SK-N-SH (cell line): Measurements from ENCODE around the gene SLC12A3. TPM values are rescaled to one million over a fixed set of nuclear protein-coding genes. Genes with fewer than 3 reads are reported as not detected.

Experiments used
- CTCF ChIA-PET: fragments of 300-600, 350-600 bp; formaldehyde crosslinking; extraction: SDS; loops from one replicate; lab custom pipeline; 2021; lab: Yijun Ruan, JAX
- POLR2A ChIA-PET: fragments of 350-600 bp; sonication (Branson Sonifier 250); formaldehyde crosslinking; extraction: SDS; loops from one replicate; lab custom pipeline; 2020; ENCODE audit warnings: antibody characterized with exemption, inconsistent platforms; lab: Yijun Ruan, JAX
- DNase-seq: peaks from one replicate; pipeline ENCODE4 v3.0.0; 2012
- H2AFZ ChIP-seq: fragments of 200-600 bp; sonication (generic); 2 replicates; pipeline ENCODE4 v1.8.1; 2016; ENCODE audit warnings: antibody characterized with exemption, mild to moderate bottlenecking, low read depth
- H3F3A ChIP-seq: fragments of 200-600 bp; sonication (generic); replicated peaks from 2 replicates; pipeline ENCODE3; 2016; ENCODE audit warnings: antibody characterized with exemption, mild to moderate bottlenecking; ENCODE audit not compliant: insufficient read depth
- H3K27ac ChIP-seq, 2 experiments: fragments of 200-500 bp in 1 of 2; fragments of 200-600 bp in 1 of 2; sonication (Bioruptor generic) in 1 of 2; sonication (generic), shearing (Covaris generic) in 1 of 2; 2 replicates each; pipeline versions ENCODE4 v1.5.1 to v1.6.1; 2014 to 2016; ENCODE audit warnings: low read depth in 2 of 2, inconsistent platforms in 1 of 2, low read length in 1 of 2, mild to moderate bottlenecking in 1 of 2, mixed read lengths in 1 of 2
- H3K27me3 ChIP-seq: fragments of 200-600 bp; sonication (generic), shearing (Covaris generic); 2 replicates; pipeline ENCODE4 v1.6.1; 2016; ENCODE audit warnings: mixed run types; ENCODE audit not compliant: insufficient read depth
- H3K36me3 ChIP-seq, 2 experiments: fragments of 200-500 bp in 1 of 2; fragments of 200-600 bp in 1 of 2; sonication (Bioruptor generic) in 1 of 2; sonication (generic) in 1 of 2; replicated peaks in 1 of 2; 2 replicates each; pipeline versions ENCODE3 to v1.5.1; 2014 to 2016; ENCODE audit warnings: low read length in 1 of 2, mild to moderate bottlenecking in 1 of 2; ENCODE audit not compliant: insufficient read depth in 2 of 2, control insufficient read depth in 1 of 2
- H3K4me1 ChIP-seq, 2 experiments: fragments of 200-500 bp in 1 of 2; fragments of 200-600 bp in 1 of 2; sonication (Bioruptor generic) in 1 of 2; sonication (generic), shearing (Covaris generic) in 1 of 2; 2 replicates each; pipeline versions ENCODE4 v1.5.1 to v1.6.1; 2014 to 2016; ENCODE audit warnings: low read depth in 1 of 2, low read length in 1 of 2, mixed run types in 1 of 2; ENCODE audit not compliant: insufficient read depth in 2 of 2, control insufficient read depth in 1 of 2
- H3K4me2 ChIP-seq: fragments of 200-600 bp; sonication (generic), shearing (Covaris generic); 2 replicates; pipeline ENCODE4 v1.6.1; 2017; ENCODE audit warnings: mixed run types
- H3K4me3 ChIP-seq, 2 experiments: fragments of 200-500 bp in 1 of 2; fragments of 200-600 bp in 1 of 2; sonication (Bioruptor generic) in 1 of 2; sonication (generic), shearing (Covaris generic) in 1 of 2; 2 replicates each; pipeline versions ENCODE4 v1.5.1 to v1.8.1; 2014 to 2016; ENCODE audit warnings: low read depth in 2 of 2, inconsistent platforms in 1 of 2, low read length in 1 of 2, mild to moderate bottlenecking in 1 of 2, mixed read lengths in 1 of 2, moderate library complexity in 1 of 2
- H3K79me2 ChIP-seq: fragments of 200-600 bp; sonication (generic); 2 replicates; pipeline ENCODE4 v1.8.1; 2017; ENCODE audit warnings: mild to moderate bottlenecking; ENCODE audit not compliant: insufficient read depth
- H3K9ac ChIP-seq: fragments of 200-600 bp; sonication (generic); 2 replicates; pipeline ENCODE4 v1.6.1; 2017; ENCODE audit warnings: mixed run types
- H3K9me2 ChIP-seq: fragments of 200-600 bp; sonication (generic); 2 replicates; pipeline ENCODE4 v1.6.1; 2017; ENCODE audit warnings: mixed run types
- H3K9me3 ChIP-seq: fragments of 200-600 bp; sonication (generic); 2 replicates; pipeline ENCODE4 v1.6.1; 2017; ENCODE audit warnings: mixed run types, mild to moderate bottlenecking, moderate library complexity
- H4K20me1 ChIP-seq: fragments of 200-600 bp; sonication (generic); 2 replicates; pipeline ENCODE4 v1.6.1; 2017; ENCODE audit warnings: mild to moderate bottlenecking, mixed run types; ENCODE audit not compliant: insufficient read depth
- CHD2 ChIP-seq: fragments of 150-350 bp; IDR thresholded peaks from 2 replicates; pipeline ENCODE4 v1.6.1; 2018; ENCODE audit warnings: low read length; ENCODE audit not compliant: partially characterized antibody
- EP300 ChIP-seq, 2 experiments: IDR thresholded peaks; 2 replicates each; pipeline versions ENCODE4 v1.4.0 to v1.6.1; 2012; ENCODE audit warnings: borderline replicate concordance in 1 of 2, low read depth in 1 of 2, low read length in 1 of 2
- EZH2phosphoT487 ChIP-seq: fragments of 200-600 bp; sonication (generic); IDR thresholded peaks from 2 replicates; pipeline ENCODE4 v1.6.1; 2017; ENCODE audit warnings: low read depth, mixed run types, mild to moderate bottlenecking, antibody characterized with exemption, moderate library complexity, borderline replicate concordance
- FOSL2 ChIP-seq: IDR thresholded peaks from 2 replicates; pipeline ENCODE4 v1.4.0; 2012; ENCODE audit warnings: low read depth, mild to moderate bottlenecking, moderate library complexity, borderline replicate concordance
- FOXJ3 ChIP-seq: sonication (generic); formaldehyde crosslinking; IDR thresholded peaks from 2 replicates; pipeline ENCODE4 v1.5.1; 2020; ENCODE audit warnings: mild to moderate bottlenecking, missing genetic modification reagents
- FOXM1 ChIP-seq: IDR thresholded peaks from 2 replicates; pipeline ENCODE4 v1.4.0; 2012; ENCODE audit warnings: low read depth, mild to moderate bottlenecking
- JUND ChIP-seq: IDR thresholded peaks from 2 replicates; pipeline ENCODE4 v1.4.0; 2012
- MXI1 ChIP-seq: IDR thresholded peaks from 2 replicates; pipeline ENCODE4 v1.6.1; 2012; ENCODE audit warnings: mild to moderate bottlenecking, low read depth, low read length, improper control_type of control experiment
- NFIC ChIP-seq: IDR thresholded peaks from 2 replicates; pipeline ENCODE4 v1.4.0; 2012; ENCODE audit warnings: borderline replicate concordance
- PBX3 ChIP-seq: IDR thresholded peaks from 2 replicates; pipeline ENCODE4; 2012
- RAD21 ChIP-seq: IDR thresholded peaks from 2 replicates; pipeline ENCODE4 v1.6.1; 2012; ENCODE audit warnings: mild to moderate bottlenecking, low read length
- RCOR1 ChIP-seq: fragments of 150-350 bp; IDR thresholded peaks from 2 replicates; pipeline ENCODE4 v1.6.1; 2017; ENCODE audit warnings: antibody characterized with exemption, low read length
- RFX5 ChIP-seq: IDR thresholded peaks from 2 replicates; pipeline ENCODE4 v1.6.1; 2012; ENCODE audit warnings: mild to moderate bottlenecking, improper control_type of control experiment, low read length
- SIN3A ChIP-seq: IDR thresholded peaks from 2 replicates; pipeline ENCODE4 v1.6.1; 2012; ENCODE audit warnings: low read depth, mild to moderate bottlenecking, low read length, moderate library complexity, borderline replicate concordance
- SMC3 ChIP-seq: IDR thresholded peaks from 2 replicates; pipeline ENCODE4 v1.6.1; 2012; ENCODE audit warnings: low read depth, low read length, improper control_type of control experiment
- TCF12 ChIP-seq: IDR thresholded peaks from 2 replicates; pipeline ENCODE4 v1.4.0; 2012
- USF2 ChIP-seq: fragments of 150-350 bp; IDR thresholded peaks from 2 replicates; pipeline ENCODE4 v1.6.1; 2017; ENCODE audit warnings: antibody characterized with exemption, low read length, low read depth, borderline replicate concordance
- YY1 ChIP-seq: IDR thresholded peaks from 2 replicates; pipeline ENCODE4 v1.4.0; 2012; ENCODE audit warnings: low read depth, mild to moderate bottlenecking
- WGBS: methylation state at CpG from one replicate; pipeline ENCODE4 v1.1.6; 2017; ENCODE audit warnings: low lambda C conversion rate; 5-methylcytosine and 5-hydroxymethylcytosine counted together
- polyA plus RNA-seq, 3 experiments: library from polyadenylated mRNA; depleted of rRNA; stranded (reverse); fragments of >200 nt; gene quantifications; 2 replicates each; pipeline ENCODE4 v1.2.3, GENCODE V29; 2012
- TF ChIP-seq, protein P1 (sequence below): IDR thresholded peaks from 2 replicates; pipeline ENCODE4 v1.6.1; 2012; ENCODE audit warnings: mild to moderate bottlenecking, low read depth, low read length, moderate library complexity
- TF ChIP-seq, protein P2 (sequence below): fragments of 150-350 bp; IDR thresholded peaks from 2 replicates; pipeline ENCODE4 v1.6.1; 2016; ENCODE audit warnings: mild to moderate bottlenecking, low read depth, low read length

SLC12A3 gene
- polyA plus RNA-seq, 1 of the 3 experiments (the other 2 are of a cell fraction), result not detected

- no peak overlapping the region for H3K4me2 ChIP-seq
- CTCF ChIA-PET, result no interaction called here
- no peak for DNase-seq
- H4K20me1 ChIP-seq, result no peaks in the 10 kb centered on the region
- no peaks in the 10 kb centered on the region for H3K27me3 ChIP-seq
- H3K27ac ChIP-seq, result no peak overlapping the region
- H3K79me2 ChIP-seq, result no peaks in the 10 kb centered on the region
- no peaks in the 10 kb centered on the region for H3K9me2 ChIP-seq
- no peaks in the 10 kb centered on the region for H3K36me3 ChIP-seq
- H3F3A ChIP-seq, result no peaks in the 10 kb centered on the region
- no peak overlapping the region for H3K9ac ChIP-seq
- H3K9me3 ChIP-seq, result no peaks in the 10 kb centered on the region
- WGBS, result 83% methylated on average over 2 of the region's 14 CpGs
- no peak overlapping the region for H3K4me3 ChIP-seq
- H2AFZ ChIP-seq, result no peak overlapping the region
- POLR2A ChIA-PET, result interaction anchor here (1.2 kb wide), 1 partner anchor 39 kb away, joined by 3 read pairs; no protein-coding TSS in a partner anchor
- no peaks in the 10 kb centered on the region for H3K4me1 ChIP-seq
- no peak for TF ChIP-seq SMC3
- no peak for TF ChIP-seq EZH2phosphoT487
- no peak for TF ChIP-seq NFIC
- no peak for TF ChIP-seq RCOR1
- no peak for TF ChIP-seq RFX5
- TF ChIP-seq FOXJ3 (CRISPR knock-in tag), result no peak
- no peak for TF ChIP-seq EP300 (IDR thresholded peaks at IDR 0.05; ENCODE audit: borderline replicate concordance in 1 of 2, low read depth in 1 of 2, low read length in 1 of 2)
- TF ChIP-seq JUND, result no peak
- no peak for TF ChIP-seq MXI1
- no peak for TF ChIP-seq USF2
- TF ChIP-seq CHD2, result no peak
- TF ChIP-seq FOXM1, result no peak
- no peak for TF ChIP-seq SIN3A
- no peak for TF ChIP-seq YY1
- no peak for TF ChIP-seq PBX3
- no peak for TF ChIP-seq FOSL2
- TF ChIP-seq RAD21, result no peak
- TF ChIP-seq, protein P1, sequence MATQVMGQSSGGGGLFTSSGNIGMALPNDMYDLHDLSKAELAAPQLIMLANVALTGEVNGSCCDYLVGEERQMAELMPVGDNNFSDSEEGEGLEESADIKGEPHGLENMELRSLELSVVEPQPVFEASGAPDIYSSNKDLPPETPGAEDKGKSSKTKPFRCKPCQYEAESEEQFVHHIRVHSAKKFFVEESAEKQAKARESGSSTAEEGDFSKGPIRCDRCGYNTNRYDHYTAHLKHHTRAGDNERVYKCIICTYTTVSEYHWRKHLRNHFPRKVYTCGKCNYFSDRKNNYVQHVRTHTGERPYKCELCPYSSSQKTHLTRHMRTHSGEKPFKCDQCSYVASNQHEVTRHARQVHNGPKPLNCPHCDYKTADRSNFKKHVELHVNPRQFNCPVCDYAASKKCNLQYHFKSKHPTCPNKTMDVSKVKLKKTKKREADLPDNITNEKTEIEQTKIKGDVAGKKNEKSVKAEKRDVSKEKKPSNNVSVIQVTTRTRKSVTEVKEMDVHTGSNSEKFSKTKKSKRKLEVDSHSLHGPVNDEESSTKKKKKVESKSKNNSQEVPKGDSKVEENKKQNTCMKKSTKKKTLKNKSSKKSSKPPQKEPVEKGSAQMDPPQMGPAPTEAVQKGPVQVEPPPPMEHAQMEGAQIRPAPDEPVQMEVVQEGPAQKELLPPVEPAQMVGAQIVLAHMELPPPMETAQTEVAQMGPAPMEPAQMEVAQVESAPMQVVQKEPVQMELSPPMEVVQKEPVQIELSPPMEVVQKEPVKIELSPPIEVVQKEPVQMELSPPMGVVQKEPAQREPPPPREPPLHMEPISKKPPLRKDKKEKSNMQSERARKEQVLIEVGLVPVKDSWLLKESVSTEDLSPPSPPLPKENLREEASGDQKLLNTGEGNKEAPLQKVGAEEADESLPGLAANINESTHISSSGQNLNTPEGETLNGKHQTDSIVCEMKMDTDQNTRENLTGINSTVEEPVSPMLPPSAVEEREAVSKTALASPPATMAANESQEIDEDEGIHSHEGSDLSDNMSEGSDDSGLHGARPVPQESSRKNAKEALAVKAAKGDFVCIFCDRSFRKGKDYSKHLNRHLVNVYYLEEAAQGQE, result no peak
- TF ChIP-seq TCF12, result no peak
- TF ChIP-seq, protein P2, sequence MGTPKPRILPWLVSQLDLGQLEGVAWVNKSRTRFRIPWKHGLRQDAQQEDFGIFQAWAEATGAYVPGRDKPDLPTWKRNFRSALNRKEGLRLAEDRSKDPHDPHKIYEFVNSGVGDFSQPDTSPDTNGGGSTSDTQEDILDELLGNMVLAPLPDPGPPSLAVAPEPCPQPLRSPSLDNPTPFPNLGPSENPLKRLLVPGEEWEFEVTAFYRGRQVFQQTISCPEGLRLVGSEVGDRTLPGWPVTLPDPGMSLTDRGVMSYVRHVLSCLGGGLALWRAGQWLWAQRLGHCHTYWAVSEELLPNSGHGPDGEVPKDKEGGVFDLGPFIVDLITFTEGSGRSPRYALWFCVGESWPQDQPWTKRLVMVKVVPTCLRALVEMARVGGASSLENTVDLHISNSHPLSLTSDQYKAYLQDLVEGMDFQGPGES, result no peak
Observed at GRCh38 chr16:56892705-56893104, 27.7 kb downstream of the SLC12A3 start.
